CD4-positive, alpha-beta T cell (primary cell): ENCODE measurements around the gene NR2C1. TPM values are rescaled to one million over a fixed set of nuclear protein-coding genes. Genes with fewer than 3 reads are reported as not detected.
A peak's percentile ranks its signal among the peaks of the same experiment; 100 is the strongest.

Experiments used
- ATAC-seq: fragments of 200-7000 bp; cut with Tn5 transposase; one replicate; pipeline ENCODE4 v1.10.0; 2022; ENCODE audit warnings: mild to moderate bottlenecking; ENCODE audit not compliant: poor library complexity
- CTCF ChIA-PET: fragments of 350-600 bp; sonication (Branson Sonifier 250); formaldehyde crosslinking; loops from one replicate; lab custom pipeline; 2021; ENCODE audit warnings: antibody characterized with exemption, inconsistent platforms; lab: Charles Lee
- POLR2A ChIA-PET: fragments of 350-600 bp; sonication (Branson Sonifier 250); formaldehyde crosslinking; loops from one replicate; lab custom pipeline; 2021; ENCODE audit warnings: antibody characterized with exemption, inconsistent platforms; lab: Charles Lee
- DNase-seq, 14 experiments: peaks; one replicate each; pipeline ENCODE4 v3.0.0-alpha.2; 2013 to 2020; ENCODE audit warnings: mixed read lengths in 2 of 14
- H3K27ac ChIP-seq, 2 donors: one replicate each; pipeline versions ENCODE4 v1.5.1 to v1.7.0; 2013; ENCODE audit warnings: low read length in 2 of 2, low read depth in 1 of 2, mild to moderate bottlenecking in 1 of 2
- H3K27me3 ChIP-seq, 2 experiments: 1 replicate in 1 of 2; 2 replicates in 1 of 2; pipeline versions ENCODE4 v1.6.1 to v1.7.0; 2013; ENCODE audit warnings: low read length in 2 of 2, control low read depth in 1 of 2, mild to moderate bottlenecking in 1 of 2, moderate library complexity in 1 of 2; ENCODE audit not compliant: insufficient read depth in 2 of 2, control insufficient read depth in 1 of 2
- H3K36me3 ChIP-seq: one replicate; pipeline ENCODE4 v1.6.1; 2013; ENCODE audit warnings: low read length, control low read depth; ENCODE audit not compliant: insufficient read depth
- H3K4me1 ChIP-seq: one replicate; pipeline ENCODE4 v1.6.1; 2013; ENCODE audit warnings: low read length, control low read depth; ENCODE audit not compliant: insufficient read depth
- H3K4me3 ChIP-seq: one replicate; pipeline ENCODE4 v1.5.1; 2013; ENCODE audit warnings: mild to moderate bottlenecking, low read length, moderate library complexity
- H3K9me3 ChIP-seq, 2 experiments: 1 replicate in 1 of 2; 2 replicates in 1 of 2; pipeline versions ENCODE4 v1.6.1 to v1.7.0; 2013; ENCODE audit warnings: low read length in 2 of 2, mild to moderate bottlenecking in 2 of 2, control low read depth in 1 of 2, moderate library complexity in 1 of 2; ENCODE audit not compliant: control insufficient read depth in 1 of 2, insufficient read depth in 1 of 2
- H3K27ac Mint-ChIP-seq: one replicate; pipeline ENCODE4 v1.8.0; 2020; ENCODE audit warnings: mixed read lengths
- H3K27me3 Mint-ChIP-seq: one replicate; pipeline ENCODE4 v1.8.0; 2021; ENCODE audit warnings: mixed read lengths
- H3K36me3 Mint-ChIP-seq: one replicate; pipeline ENCODE4 v1.8.0; 2021; ENCODE audit warnings: low read depth, mixed read lengths
- H3K4me1 Mint-ChIP-seq: one replicate; pipeline ENCODE4 v1.8.0; 2021; ENCODE audit warnings: low read depth, mixed read lengths
- H3K4me3 Mint-ChIP-seq: one replicate; pipeline ENCODE4 v1.8.0; 2020; ENCODE audit warnings: mild to moderate bottlenecking, mixed read lengths
- H3K9me3 Mint-ChIP-seq: one replicate; pipeline ENCODE4 v1.8.0; 2020; ENCODE audit warnings: mixed read lengths
- CTCF ChIP-seq: fragments of 200-600 bp; IDR thresholded peaks from one replicate; pipeline ENCODE4 v1.8.0; 2022; ENCODE audit warnings: antibody characterized with exemption, mild to moderate bottlenecking
- intact Hi-C, 2 experiments: fragments of 100-400 bp; cut with DNase I in 1 of 2; cut with micrococcal nuclease in 1 of 2; formaldehyde crosslinking; loops; one replicate each; pipeline versions ENCODE4 v1.15.1 to v1.9.0; 2023 to 2025; cut with DNase I, micrococcal nuclease
- total RNA-seq, 174 experiments: library from RNA in 2 of 174; stranded (reverse) in 2 of 174; gene quantifications; one replicate each; pipeline ENCODE4 v1.2.3 and lab custom pipeline; 2021 to 2026

NR2C1 gene
- total RNA-seq, 2 experiments from 2014 or later, result 48.3 to 58.9 TPM

DNA sequence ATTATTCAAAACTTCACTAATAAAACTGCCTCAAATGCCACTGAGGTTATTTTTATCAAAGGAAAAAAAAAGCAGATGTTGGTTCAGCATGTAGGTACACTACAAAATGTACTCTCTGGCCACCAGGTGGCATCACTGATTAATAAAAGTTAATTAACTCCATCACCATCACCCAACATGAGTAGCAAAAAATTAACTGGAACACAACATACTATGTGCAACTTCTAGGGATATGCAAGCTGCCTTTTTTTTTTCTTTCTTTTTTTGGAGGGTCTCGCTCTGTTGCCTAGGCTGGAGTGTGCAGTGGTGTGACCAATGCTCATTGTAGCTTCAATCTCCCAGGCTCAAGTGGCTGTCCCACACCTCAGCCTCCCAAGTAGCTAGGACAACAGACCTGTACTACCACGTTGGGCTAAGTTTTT lies 43.8 kb upstream of the NR2C1 start:
- DNase-seq (peak; percentile 24 to 80 (median 50)), ATAC-seq (peak; percentile 86)
- H3K4me3 ChIP-seq, result no peak overlapping the region
- peak; percentile 84 for TF ChIP-seq CTCF
- Mint-ChIP-seq H3K36me3 (no peaks in the 10 kb centered on the region), H3K27me3 (no peaks in the 10 kb centered on the region), H3K9me3 (no peaks in the 10 kb centered on the region), H3K27ac (no peak overlapping the region), H3K4me3 (no peak overlapping the region), H3K4me1 (no peaks in the 10 kb centered on the region)
- no peaks in the 10 kb centered on the region for H3K27me3 ChIP-seq
- intact Hi-C loops, result loop anchor here (1.0 to 10.0 kb wide), 9 partner anchors 100 to 1400 kb away; partner anchors contain the start of genes FGD6 (in 2 of the 2), HAL (in 2 of the 2) and VEZT (in 2 of the 2)
- no peaks in the 10 kb centered on the region for H3K9me3 ChIP-seq
- ChIA-PET CTCF (interaction anchor here (0.8 to 3.8 kb wide), 4 partner anchors 10 to 424 kb away, joined by 3 to 30 read pairs (median 8); partner anchors contain the start of genes FGD6 and VEZT), POLR2A (interaction anchor here (0.6 kb wide), 1 partner anchor 101 kb away, joined by 4 read pairs; the partner anchor contains the start of gene VEZT)
- no peak overlapping the region for H3K27ac ChIP-seq
- H3K4me1 ChIP-seq, result no peaks in the 10 kb centered on the region
- no peaks in the 10 kb centered on the region for H3K36me3 ChIP-seq

DNA sequence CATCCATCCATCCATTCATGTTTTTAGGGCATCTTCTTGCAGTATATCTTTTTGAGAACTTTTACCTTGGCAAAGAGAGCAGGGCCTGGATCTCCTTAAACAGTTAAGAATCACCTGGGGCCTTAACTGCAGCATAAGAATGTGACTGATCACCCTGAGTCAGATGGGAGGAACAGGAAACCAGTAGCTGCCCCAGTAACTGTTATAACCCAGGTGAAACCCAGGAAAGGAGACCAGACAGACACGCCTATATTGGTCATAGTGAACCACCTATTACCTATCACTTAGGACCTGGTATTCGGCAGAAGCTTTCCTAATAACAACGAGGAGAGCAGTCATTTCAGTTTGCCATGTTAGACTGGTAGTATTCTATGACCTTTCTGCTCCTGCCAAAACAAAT lies 43.4 kb upstream of the NR2C1 start:
- H3K36me3 Mint-ChIP-seq, result no peaks in the 10 kb centered on the region
- Histone ChIP-seq H3K9me3 (no peaks in the 10 kb centered on the region), H3K27ac (no peak overlapping the region), H3K4me3 (no peak overlapping the region), H3K4me1 (no peaks in the 10 kb centered on the region), H3K27me3 (no peaks in the 10 kb centered on the region), H3K36me3 (no peaks in the 10 kb centered on the region)
- no peak for TF ChIP-seq CTCF
- H3K27ac Mint-ChIP-seq, result no peak overlapping the region
- H3K4me1 Mint-ChIP-seq, result no peaks in the 10 kb centered on the region
- no peaks in the 10 kb centered on the region for H3K9me3 Mint-ChIP-seq
- no peaks in the 10 kb centered on the region for H3K27me3 Mint-ChIP-seq
- intact Hi-C loops, result loop anchor here (1.0 to 10.0 kb wide), 9 partner anchors 100 to 1401 kb away; partner anchors contain the start of genes FGD6 (in 2 of the 2), HAL (in 2 of the 2) and VEZT (in 2 of the 2)
- POLR2A ChIA-PET, result no interaction called here
- peak in 2 of 14 experiments; percentile 13 to 44 for DNase-seq
- ATAC-seq, result peak; percentile 46
- CTCF ChIA-PET, result interaction anchor here (0.8 to 3.8 kb wide), 4 partner anchors 10 to 425 kb away, joined by 3 to 30 read pairs (median 8); partner anchors contain the start of genes FGD6 and VEZT
- no peak overlapping the region for H3K4me3 Mint-ChIP-seq

GRCh38 chr12:95116341-95116740 lies 42.9 kb upstream of the NR2C1 start:
- H3K36me3 ChIP-seq, result no peaks in the 10 kb centered on the region
- no peak overlapping the region for H3K4me3 ChIP-seq
- no peaks in the 10 kb centered on the region for H3K27me3 ChIP-seq
- intact Hi-C loops, result loop anchor here (2.0 to 10.0 kb wide), 6 partner anchors 100 to 1401 kb away; partner anchors contain the start of genes HAL (in 2 of the 2), FGD6 (in 1 of the 2) and VEZT (in 1 of the 2)
- Mint-ChIP-seq H3K27me3 (no peaks in the 10 kb centered on the region), H3K9me3 (no peaks in the 10 kb centered on the region), H3K4me3 (no peak overlapping the region), H3K4me1 (no peaks in the 10 kb centered on the region), H3K27ac (no peak overlapping the region), H3K36me3 (no peaks in the 10 kb centered on the region)
- ChIA-PET POLR2A (interaction anchor here (0.6 kb wide), 1 partner anchor 101 kb away, joined by 3 read pairs; the partner anchor contains the start of genes FGD6 and VEZT), CTCF (interaction anchor here (0.8 to 3.8 kb wide), 4 partner anchors 9 to 425 kb away, joined by 3 to 30 read pairs (median 8); partner anchors contain the start of genes FGD6 and VEZT)
- DNase-seq, result no peak
- TF ChIP-seq CTCF, result no peak
- H3K9me3 ChIP-seq, result no peaks in the 10 kb centered on the region
- no peak overlapping the region for H3K27ac ChIP-seq
- ATAC-seq, result no peak
- no peaks in the 10 kb centered on the region for H3K4me1 ChIP-seq
